HepG2 (cell line): ENCODE data around the gene LYZ. TPM values are rescaled to one million over a fixed set of nuclear protein-coding genes. Genes with fewer than 3 reads are reported as not detected.

Experiments used
- BRD4 ChIP-seq: sonication (generic); formaldehyde crosslinking; IDR thresholded peaks from 2 replicates; pipeline ENCODE4 v1.4.0; 2020; ENCODE audit warnings: missing genetic modification reagents
- FOXM1 ChIP-seq: sonication (generic); formaldehyde crosslinking; IDR thresholded peaks from 2 replicates; pipeline ENCODE4 v1.5.0; 2020; ENCODE audit warnings: missing genetic modification reagents
- GRHL1 ChIP-seq: sonication (generic); formaldehyde crosslinking; conservative IDR thresholded peaks from 2 replicates; pipeline ENCODE4 v1.8.0; 2022; ENCODE audit warnings: missing genetic modification reagents
- KDM4B ChIP-seq: sonication (generic); formaldehyde crosslinking; IDR thresholded peaks from 2 replicates; pipeline ENCODE4 v1.4.0; 2020; ENCODE audit warnings: missing genetic modification reagents
- NR1H2 ChIP-seq: sonication (generic); formaldehyde crosslinking; IDR thresholded peaks from 2 replicates; pipeline ENCODE4 v1.8.1; 2022; ENCODE audit warnings: low read depth, missing genetic modification reagents, borderline replicate concordance
- PAXIP1 ChIP-seq: sonication (generic); formaldehyde crosslinking; conservative IDR thresholded peaks from 2 replicates; pipeline ENCODE4 v1.4.0; 2020; ENCODE audit warnings: mild to moderate bottlenecking, missing genetic modification reagents, moderate library complexity
- REXO4 ChIP-seq: sonication (generic); formaldehyde crosslinking; IDR thresholded peaks from 2 replicates; pipeline ENCODE4 v1.8.0; 2022; ENCODE audit warnings: missing genetic modification reagents, mild to moderate bottlenecking, borderline replicate concordance
- ZBED4 ChIP-seq: sonication (generic); formaldehyde crosslinking; IDR thresholded peaks from 2 replicates; pipeline ENCODE4 v1.4.0; 2020; ENCODE audit warnings: missing genetic modification reagents, borderline replicate concordance
- ZC3H4 ChIP-seq: sonication (generic); formaldehyde crosslinking; IDR thresholded peaks from 2 replicates; pipeline ENCODE4 v1.4.0; 2020; ENCODE audit warnings: missing genetic modification reagents, borderline replicate concordance
- ZNF180 ChIP-seq: sonication (generic); formaldehyde crosslinking; IDR thresholded peaks from 2 replicates; pipeline ENCODE4 v1.4.0; 2020; ENCODE audit warnings: low read depth, missing genetic modification reagents, borderline replicate concordance
- ZNF317 ChIP-seq: sonication (generic); formaldehyde crosslinking; IDR thresholded peaks from 2 replicates; pipeline ENCODE4 v1.5.0; 2020; ENCODE audit warnings: mild to moderate bottlenecking, missing genetic modification reagents
- ZNF337 ChIP-seq: sonication (generic); formaldehyde crosslinking; IDR thresholded peaks from 2 replicates; pipeline ENCODE4 v1.5.1; 2020; ENCODE audit warnings: missing genetic modification reagents, low read depth, mild to moderate bottlenecking, borderline replicate concordance
- ZNF350 ChIP-seq: sonication (generic); formaldehyde crosslinking; IDR thresholded peaks from 2 replicates; pipeline ENCODE4 v1.4.0; 2020; ENCODE audit warnings: mild to moderate bottlenecking, low read depth, missing genetic modification reagents, borderline replicate concordance
- ZNF496 ChIP-seq: sonication (generic); formaldehyde crosslinking; IDR thresholded peaks from 2 replicates; pipeline ENCODE4 v1.8.1; 2023; ENCODE audit warnings: mild to moderate bottlenecking, moderate library complexity, missing genetic modification reagents; ENCODE audit not compliant: insufficient replicate concordance
- ZSCAN21 ChIP-seq: sonication (generic); formaldehyde crosslinking; IDR thresholded peaks from 2 replicates; pipeline ENCODE4 v1.8.0; 2022; ENCODE audit warnings: mild to moderate bottlenecking, missing genetic modification reagents, moderate library complexity, borderline replicate concordance
- polyA plus RNA-seq, 8 experiments: library from polyadenylated mRNA; depleted of rRNA in 3 of 8; stranded (reverse) in 7 of 8; unstranded in 1 of 8; fragments of >200 nt; fragmentation: Illumina TruSeq in 4 of 8; extraction: Trizol in 4 of 8; gene quantifications; 2 replicates each; pipeline versions ENCODE4 v1.2.1 to v1.2.3, GENCODE V29; 2011 to 2016; ENCODE audit warnings: low read depth in 4 of 8, missing spikeins in 1 of 8, mixed read lengths in 1 of 8; ENCODE audit not compliant: insufficient read depth in 1 of 8
- total RNA-seq, 5 experiments: library from RNA; depleted of rRNA; stranded (reverse); fragments of >200 nt; fragmentation: Illumina TruSeq; extraction: Trizol; gene quantifications; 2 replicates each; pipeline ENCODE4 v1.2.3, GENCODE V29; 2016; ENCODE audit warnings: low read depth in 1 of 5
- TF ChIP-seq, protein P1 (sequence below): sonication (generic); formaldehyde crosslinking; IDR thresholded peaks from 2 replicates; pipeline ENCODE4 v1.4.0; 2020; ENCODE audit warnings: missing genetic modification reagents, mild to moderate bottlenecking, borderline replicate concordance

The LYZ gene
- total and polyA plus RNA-seq, 2 of the 13 experiments (the other 11 are each of a cell fraction or from before 2014, with no cell fraction given): 1,788 to 2,054 TPM

DNA sequence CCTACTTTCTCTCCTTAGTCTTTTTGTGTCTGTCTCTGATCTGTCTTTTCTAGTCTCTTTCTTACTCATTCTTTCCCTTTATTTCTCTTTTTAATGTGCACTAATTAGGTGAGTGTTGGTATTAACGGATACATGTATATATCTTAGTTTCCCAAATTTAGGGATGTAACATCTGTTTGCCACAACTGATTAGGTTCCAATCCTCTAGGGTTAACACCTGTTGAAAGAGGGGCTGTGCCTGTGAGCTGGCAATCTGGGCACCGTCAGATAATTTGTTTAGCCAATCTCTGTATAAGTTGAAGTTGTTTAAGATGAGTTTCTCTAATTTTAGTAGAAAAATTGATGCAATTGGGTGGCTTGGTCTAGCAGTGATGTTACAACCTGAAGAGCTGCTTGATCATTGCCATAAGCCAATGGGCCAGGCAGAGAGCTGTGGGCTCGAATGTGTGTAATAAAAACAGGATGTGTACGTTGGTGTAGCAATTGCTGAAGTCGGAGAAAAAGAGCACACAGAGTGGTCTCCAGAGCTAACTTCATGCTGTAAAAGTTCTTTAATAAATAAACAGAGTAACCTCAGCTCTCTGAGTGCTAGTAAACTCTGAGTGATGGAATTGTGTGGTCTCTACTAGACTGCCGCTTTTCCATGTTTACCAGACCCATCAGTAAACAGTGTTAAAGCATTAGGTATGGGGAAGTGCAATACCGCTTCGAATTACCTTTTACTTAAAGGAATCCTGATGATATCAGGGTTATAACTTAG lies 18.3 kb upstream of the LYZ start (continued):
- TF ChIP-seq ZBED4 (CRISPR knock-in tag) (no peak), ZSCAN21 (no peak), ZNF496 (no peak), ZNF180 (CRISPR knock-in tag) (no peak), BRD4 (CRISPR knock-in tag) (no peak), GRHL1 (CRISPR knock-in tag) (no peak), NR1H2 (CRISPR knock-in tag) (no peak), ZC3H4 (CRISPR knock-in tag) (no peak; the same call in 1 of the 2 replicates), ZNF337 (no peak), ZNF317 (CRISPR knock-in tag) (no peak), FOXM1 (no peak), REXO4 (CRISPR knock-in tag) (no peak), KDM4B (CRISPR knock-in tag) (no peak), ZNF350 (CRISPR knock-in tag) (no peak), PAXIP1 (0 out of 2 replicates have a peak, but pooled peaks have one; percentile 13)
- TF ChIP-seq, protein P1, sequence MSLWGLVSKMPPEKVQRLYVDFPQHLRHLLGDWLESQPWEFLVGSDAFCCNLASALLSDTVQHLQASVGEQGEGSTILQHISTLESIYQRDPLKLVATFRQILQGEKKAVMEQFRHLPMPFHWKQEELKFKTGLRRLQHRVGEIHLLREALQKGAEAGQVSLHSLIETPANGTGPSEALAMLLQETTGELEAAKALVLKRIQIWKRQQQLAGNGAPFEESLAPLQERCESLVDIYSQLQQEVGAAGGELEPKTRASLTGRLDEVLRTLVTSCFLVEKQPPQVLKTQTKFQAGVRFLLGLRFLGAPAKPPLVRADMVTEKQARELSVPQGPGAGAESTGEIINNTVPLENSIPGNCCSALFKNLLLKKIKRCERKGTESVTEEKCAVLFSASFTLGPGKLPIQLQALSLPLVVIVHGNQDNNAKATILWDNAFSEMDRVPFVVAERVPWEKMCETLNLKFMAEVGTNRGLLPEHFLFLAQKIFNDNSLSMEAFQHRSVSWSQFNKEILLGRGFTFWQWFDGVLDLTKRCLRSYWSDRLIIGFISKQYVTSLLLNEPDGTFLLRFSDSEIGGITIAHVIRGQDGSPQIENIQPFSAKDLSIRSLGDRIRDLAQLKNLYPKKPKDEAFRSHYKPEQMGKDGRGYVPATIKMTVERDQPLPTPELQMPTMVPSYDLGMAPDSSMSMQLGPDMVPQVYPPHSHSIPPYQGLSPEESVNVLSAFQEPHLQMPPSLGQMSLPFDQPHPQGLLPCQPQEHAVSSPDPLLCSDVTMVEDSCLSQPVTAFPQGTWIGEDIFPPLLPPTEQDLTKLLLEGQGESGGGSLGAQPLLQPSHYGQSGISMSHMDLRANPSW (CRISPR knock-in tag): no peak
